Colon (tissue), 2 donors: Measurements from ENCODE around the gene EIF4EBP3.

Experiments
- FAIRE-seq: peaks from 2 replicates; lab custom pipeline; 2012; peaks lifted over from hg19 to GRCh38; lab: Jason Lieb, UNC
- donor health status: control.
- donor health status: control.

The EIF4EBP3 gene

GRCh38 chr5:140557136-140557805 lies 9.8 kb downstream of the EIF4EBP3 start, which contains the start of gene SRA1:
Gene SRA1 (minus strand): TSS chr5:140557473. CDS start chr5:140557452, 21 bp downstream.
- no peak for FAIRE-seq

- FAIRE-seq: no peak
These were observed 10.5 kb downstream of the EIF4EBP3 start for GRCh38 chr5:140557965-140558364.

DNA sequence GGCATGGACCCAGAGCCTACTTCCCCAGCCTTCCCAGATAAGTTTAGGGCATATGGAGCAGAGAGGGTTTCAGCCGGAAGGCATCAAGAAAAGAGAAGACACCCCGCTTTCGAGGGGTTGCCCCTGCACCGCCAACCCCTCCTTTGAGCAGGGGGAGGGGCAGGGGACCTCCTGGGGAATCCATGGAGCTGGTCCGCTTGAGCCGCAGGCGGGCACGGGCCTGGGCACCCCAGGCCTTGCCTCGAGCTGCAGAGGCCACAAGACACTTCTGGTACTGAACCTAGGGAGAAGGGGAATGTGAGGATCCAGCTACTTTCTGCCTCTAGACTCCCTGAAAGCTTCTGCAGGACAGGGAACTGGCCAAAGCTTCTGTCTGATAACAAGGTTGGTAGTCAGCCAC lies 11.1 kb downstream of the EIF4EBP3 start:
- no peak for FAIRE-seq

DNA sequence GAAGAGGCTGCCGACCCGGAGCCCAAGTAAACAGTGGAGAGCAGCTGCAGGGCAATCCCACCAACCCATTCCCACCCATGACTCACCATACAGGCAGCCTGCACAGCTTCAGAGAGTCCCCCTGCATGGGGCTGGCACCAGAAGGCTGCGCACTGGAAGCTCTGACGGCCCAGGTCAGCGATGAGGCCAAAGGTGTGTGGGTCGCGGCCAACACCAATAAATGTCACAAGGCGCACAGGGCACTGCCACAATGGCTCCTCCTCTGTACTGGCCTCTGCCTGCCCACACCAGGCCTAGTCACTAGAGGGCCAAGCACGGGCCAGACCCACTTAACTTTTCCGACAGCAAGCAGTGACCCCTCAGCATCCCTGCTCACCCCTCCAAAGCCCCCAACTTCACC lies 12.8 kb downstream of the EIF4EBP3 start:
- FAIRE-seq: no peak

GRCh38 chr5:140561753-140562523 lies 14.5 kb downstream of the EIF4EBP3 start:
- FAIRE-seq: no peak

- no peak for FAIRE-seq
These were observed 16.1 kb downstream of the EIF4EBP3 start for GRCh38 chr5:140563596-140563995.

DNA sequence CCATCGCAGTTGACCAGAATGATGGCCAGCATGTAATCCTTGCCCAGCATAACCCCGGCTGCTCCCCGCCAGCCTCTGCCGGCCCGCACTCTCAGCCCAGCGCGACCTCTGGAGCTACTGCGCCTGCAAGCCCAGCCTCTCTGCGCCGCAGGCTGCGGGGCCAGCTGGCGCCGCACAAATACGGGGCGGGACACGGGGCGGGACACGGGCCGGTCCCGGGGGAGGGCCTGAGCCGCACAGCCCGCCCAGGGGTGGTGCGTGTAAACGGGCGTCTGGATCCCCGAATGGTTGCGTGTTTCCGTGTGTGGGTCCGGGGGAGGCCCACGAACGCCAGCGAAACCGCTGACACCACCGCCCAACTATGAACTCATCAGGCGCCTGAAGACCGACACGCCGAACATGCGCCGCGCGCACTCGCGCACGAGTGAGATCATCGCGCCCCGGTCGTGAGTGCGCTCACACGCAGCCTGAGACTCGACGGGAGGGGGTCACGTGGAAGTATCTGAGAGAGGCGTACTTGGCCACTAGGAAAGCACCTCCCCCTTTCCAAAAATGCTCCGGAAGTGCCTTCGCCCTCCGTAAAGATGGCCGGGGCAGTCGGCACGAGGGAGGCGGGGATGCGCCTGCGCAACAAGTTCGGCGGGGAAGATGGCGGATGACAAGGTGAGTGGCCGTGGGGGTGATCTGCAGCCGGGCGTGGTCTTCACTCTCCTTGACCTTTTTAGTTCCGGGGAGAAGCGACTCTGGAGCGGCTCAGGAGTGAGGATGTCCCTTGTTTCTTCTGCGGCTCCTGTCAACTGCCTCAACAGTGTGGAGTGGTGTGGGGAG lies 16.9 kb downstream of the EIF4EBP3 start, which contains the start of the genes APBB3 and SLC35A4:
Gene APBB3 (minus strand): TSS at position 403 of the 828 bp plus-strand sequence. CDS start 353 bp downstream, at position 50.
Gene SLC35A4 (plus strand): TSS at position 633 of the 828 bp plus-strand sequence. CDS start 2,342 bp downstream, outside the sequence.
- FAIRE-seq: peak; percentile 74

DNA sequence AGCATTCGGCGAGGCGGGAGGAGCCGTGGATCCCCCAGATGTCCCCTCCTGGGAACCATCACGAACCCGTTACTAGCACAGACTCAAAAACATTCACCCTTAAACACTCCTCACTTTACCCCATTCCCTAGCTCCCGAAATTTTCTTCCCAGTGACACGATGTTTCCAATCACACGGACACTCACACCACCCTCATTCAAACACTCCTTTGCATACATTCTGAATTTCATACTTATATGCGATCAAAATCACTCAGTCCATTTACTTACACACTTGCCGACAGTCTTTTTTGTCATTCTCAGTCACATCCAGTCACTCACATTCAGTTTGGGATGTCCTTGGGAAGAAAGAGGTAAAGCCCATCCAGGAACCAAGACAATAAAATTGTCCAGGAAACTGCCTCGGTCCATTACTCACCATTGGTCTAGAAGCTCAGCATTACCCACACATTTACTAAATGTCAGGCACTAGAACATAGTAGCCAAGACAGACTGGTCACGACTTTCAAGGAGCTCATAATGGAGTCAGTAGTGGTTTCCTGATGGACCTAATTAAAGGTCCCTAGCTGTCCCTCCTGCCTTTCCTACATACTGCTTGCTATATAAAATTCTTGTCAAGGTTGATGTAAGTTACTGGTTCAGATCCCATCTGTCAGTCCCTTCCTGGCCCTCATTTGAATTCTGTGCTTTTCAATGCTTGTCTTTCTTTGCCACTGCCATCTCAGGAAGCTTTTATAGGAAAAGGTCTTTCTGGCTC lies 17.7 kb downstream of the EIF4EBP3 start:
- no peak for FAIRE-seq

- FAIRE-seq: no peak
These were observed 18.3 kb downstream of the EIF4EBP3 start for GRCh38 chr5:140565780-140566095.

GRCh38 chr5:140566665-140567064 lies 19.2 kb downstream of the EIF4EBP3 start:
- FAIRE-seq: no peak

DNA sequence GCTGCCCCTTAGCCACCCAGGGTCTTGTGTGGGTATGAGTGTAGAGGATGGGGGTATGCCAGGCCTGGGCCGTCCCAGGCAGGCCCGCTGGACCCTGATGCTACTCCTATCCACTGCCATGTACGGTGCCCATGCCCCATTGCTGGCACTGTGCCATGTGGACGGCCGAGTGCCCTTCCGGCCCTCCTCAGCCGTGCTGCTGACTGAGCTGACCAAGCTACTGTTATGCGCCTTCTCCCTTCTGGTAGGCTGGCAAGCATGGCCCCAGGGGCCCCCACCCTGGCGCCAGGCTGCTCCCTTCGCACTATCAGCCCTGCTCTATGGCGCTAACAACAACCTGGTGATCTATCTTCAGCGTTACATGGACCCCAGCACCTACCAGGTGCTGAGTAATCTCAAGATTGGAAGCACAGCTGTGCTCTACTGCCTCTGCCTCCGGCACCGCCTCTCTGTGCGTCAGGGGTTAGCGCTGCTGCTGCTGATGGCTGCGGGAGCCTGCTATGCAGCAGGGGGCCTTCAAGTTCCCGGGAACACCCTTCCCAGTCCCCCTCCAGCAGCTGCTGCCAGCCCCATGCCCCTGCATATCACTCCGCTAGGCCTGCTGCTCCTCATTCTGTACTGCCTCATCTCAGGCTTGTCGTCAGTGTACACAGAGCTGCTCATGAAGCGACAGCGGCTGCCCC lies 19.8 kb downstream of the EIF4EBP3 start:
- FAIRE-seq: no peak

- no peak for FAIRE-seq
These were observed 20.4 kb downstream of the EIF4EBP3 start for GRCh38 chr5:140567871-140568270.

- no peak for FAIRE-seq
These were observed 21.1 kb downstream of the EIF4EBP3 start for GRCh38 chr5:140568443-140569063.

DNA sequence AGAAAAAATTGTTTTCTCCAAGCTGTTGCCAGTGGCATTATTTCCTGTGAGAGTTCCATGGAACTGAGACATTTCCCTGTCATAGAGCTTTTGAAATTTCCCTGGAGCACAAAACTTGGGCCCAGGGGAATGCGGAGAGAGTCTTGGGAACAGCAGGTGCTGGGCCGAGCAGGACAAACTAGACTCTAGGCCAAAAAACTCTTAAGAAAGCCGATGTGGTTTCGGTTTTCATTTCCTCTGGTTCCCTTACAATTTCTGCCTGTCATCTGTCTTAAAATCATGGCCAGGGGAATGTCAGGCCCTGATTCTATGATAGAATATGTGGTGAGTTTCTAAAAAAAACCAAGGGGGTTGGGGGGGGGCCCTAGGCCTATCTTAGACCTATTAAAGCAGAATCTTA lies 21.7 kb downstream of the EIF4EBP3 start:
- no peak for FAIRE-seq

- no peak for FAIRE-seq
These were observed 22.6 kb downstream of the EIF4EBP3 start for GRCh38 chr5:140570058-140570457.

- no peak for FAIRE-seq
These were observed 23.0 kb downstream of the EIF4EBP3 start for GRCh38 chr5:140570488-140570887.

DNA sequence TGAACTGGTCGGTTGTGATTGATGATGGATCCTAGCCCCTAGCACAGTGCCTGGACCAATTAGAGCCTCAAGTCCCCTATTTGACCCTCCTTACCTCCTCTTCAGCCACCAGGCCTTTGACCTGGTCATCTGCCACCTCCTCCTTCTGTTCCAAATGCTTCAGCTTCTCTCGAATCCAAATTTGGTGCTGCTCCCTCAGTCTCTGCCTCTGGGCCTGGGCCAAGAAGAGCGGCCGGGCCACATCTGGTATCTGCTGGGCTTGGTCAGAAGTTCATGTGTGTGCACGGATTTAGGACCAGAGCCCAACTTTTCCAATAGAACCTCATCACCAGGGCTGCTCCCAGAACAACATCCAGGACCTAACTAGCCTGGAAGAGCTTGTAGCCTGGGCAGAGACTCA lies 23.6 kb downstream of the EIF4EBP3 start:
- FAIRE-seq: no peak

DNA sequence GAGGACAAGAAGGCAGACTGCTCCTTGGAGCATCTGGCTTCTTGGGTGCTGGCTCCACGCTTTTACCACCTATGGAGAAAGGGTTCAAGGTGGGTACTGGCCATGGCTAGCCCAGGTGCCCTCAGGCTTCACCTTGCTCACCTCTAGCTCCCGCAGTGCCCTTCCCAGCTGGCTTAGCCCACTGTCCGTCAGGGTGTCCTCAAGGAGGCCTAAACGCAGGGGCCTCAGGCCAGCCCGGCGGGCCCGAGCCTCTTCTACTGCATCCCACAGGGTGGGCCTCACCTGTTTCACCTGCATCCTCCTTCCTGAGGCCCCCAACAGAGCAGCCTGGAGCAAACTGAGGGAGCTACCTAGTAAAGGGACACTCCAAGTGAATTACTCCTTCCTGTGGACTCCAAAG lies 26.2 kb downstream of the EIF4EBP3 start:
- no peak for FAIRE-seq

DNA sequence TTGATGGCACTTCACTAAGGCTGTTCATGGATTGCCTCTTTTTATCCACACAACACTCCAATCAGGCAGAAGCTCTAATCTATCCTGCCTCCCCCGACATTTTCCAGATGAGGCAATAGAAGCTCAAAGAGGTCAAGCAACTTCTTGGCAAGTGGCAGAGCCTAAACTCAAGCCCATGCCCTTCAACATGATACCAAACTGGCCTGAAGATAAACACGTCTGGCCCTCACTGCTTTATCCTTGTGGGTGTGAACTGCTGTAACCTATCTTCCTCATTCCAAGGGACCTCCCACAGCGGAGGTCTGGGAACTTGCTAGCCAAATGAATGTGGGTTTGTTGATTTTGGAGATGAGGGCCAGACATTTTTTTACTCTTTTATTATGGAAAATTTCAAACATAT lies 26.7 kb downstream of the EIF4EBP3 start:
- FAIRE-seq: no peak

GRCh38 chr5:140575309-140575708 lies 27.8 kb downstream of the EIF4EBP3 start:
- FAIRE-seq: no peak

DNA sequence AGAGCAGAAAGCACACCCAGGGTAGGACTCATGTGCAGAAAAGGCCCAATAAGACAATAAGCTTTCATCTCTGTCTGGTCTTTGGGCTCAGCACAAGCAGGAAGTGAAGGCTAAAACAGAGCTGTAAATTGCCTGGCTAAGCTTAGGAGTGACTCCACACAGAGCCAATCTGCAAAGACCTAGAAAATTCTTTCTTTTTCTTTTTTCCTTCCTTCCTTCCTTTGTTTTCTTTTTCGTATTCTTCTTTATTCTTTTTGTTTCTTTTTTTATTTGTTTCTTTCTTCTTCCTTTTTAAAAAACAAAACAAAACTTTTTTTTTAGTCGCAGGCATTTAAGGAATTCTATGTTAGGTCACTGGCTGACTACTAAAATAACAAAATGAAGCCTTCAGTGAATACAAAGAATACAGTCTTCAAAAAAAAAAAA lies 29.3 kb downstream of the EIF4EBP3 start:
- FAIRE-seq: no peak
